ENCODE results near the gene ILF2.
"Not testable (repeated sequence)": the region's sequence is repeated elsewhere in the genome, so short reads cannot be mapped to it uniquely, and the experiment has no call there.

The ILF2 gene

DNA sequence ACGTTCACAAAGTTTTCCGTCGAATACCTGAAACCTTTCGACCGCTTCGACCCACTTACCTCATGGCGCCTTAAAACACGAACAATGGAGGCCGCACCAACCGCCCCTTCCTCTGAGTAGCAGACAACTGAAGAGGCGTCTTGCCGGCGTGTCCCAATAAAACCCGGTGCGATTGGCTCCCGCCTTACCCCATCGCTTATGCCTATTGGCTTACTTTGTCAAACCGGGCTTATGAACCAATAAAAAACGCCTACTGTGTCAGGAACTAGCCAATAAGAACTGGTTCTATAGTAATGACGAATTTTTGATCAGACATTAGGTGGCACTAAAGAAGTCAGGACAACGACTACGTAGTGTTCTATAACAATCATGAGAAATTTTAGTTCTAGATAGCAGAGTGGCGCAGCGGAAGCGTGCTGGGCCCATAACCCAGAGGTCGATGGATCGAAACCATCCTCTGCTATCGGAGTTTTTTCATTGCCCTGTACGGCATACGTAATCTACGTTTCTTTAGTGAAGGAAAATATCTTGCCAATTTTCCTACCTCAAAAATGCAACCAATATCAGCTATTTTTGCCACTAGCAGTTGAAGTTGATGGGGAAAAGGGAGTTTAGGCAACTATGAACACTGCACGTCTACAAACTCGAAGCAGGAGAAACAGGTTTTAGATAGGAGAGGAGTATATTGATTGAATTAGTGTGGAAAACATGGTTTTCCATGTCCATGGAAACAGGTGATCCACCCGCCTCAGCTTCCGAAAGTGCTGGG is at the start of gene ILF2:
ILF2 (minus strand) TSS at position 135 of the 769 bp plus-strand sequence; CDS start at position 64, 71 bp downstream.
- peak; percentile 91 to 99 (median 98) for DNase-seq

DNA sequence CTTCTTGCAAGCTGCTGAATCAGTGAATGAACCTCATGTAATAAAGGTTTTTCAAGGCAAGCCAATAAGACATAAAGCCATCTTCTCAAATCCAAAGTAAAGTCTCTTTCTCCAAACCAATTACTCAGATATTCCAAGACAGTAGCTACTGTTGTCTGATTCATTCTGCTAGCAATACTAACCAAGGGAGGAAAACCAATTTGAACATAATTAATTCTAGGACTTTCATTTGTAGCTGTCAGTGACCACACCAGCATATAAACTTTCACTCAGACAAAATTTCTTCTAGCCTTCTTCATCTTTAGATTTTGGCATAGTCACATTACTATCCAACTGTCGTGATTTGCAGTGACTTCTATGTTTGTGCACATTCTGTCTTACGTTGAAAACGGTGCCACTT is 46.5 kb upstream of the ILF2 start:
- no peak for DNase-seq

DNA sequence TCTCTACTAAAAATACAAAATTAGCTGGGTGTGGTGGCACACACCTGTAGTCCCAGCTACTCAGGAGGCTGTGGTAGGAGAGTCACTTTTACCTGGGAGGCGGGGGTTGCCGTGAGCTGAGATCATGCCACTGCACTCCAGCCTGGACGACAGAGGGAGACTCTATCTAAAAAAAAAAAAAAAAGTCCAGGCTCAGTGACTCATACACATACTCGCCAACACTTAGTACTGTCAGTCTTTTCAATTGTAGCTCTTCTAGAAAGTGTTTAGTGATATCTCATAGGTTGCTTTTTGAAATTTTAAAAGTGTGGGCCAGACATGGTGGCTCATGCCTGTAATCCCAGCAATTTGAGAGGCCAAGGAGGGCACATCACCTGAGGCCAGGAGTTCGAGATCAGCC is 45.4 kb upstream of the ILF2 start:
- DNase-seq: not testable (repeated sequence)

DNA sequence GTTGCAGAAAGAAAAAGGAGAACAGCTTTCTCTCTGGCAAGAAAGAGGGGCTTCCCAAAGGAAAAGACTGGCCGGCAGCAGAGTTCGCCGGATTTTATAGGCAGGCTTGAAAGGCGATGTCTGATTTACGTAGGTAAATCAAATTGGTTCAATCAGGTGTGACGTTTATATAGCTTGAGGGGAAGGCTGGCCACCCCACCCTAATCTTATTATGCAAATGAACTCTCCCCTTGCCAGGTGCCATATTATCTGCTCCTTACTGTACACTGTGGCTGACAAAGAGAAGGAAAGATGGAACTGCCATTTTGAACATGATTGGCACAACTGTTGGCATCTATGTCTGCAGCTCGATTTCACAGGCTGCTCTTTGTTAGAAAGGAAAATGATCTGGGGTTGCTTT is 40.2 kb upstream of the ILF2 start:
- DNase-seq: no peak

DNA sequence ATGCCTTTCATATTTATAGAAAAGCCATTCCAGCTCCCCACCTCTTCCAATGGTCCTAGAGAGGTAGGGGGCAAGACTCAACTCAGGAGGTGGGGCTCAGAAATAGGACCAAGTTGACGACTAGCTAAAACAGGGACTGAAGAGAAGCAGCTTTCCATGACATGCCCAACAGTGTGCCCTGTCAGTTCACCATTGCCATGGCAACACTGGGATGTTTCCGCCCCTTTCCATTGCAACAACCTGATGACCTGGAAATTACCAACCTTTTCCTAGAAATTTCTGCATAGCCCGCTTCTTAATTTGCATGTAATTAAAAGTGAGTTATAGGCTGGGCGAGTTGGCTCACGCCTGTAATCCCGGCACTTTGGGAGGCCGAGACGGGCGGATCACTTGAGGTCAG is 34.7 kb upstream of the ILF2 start:
- DNase-seq: no peak

DNA sequence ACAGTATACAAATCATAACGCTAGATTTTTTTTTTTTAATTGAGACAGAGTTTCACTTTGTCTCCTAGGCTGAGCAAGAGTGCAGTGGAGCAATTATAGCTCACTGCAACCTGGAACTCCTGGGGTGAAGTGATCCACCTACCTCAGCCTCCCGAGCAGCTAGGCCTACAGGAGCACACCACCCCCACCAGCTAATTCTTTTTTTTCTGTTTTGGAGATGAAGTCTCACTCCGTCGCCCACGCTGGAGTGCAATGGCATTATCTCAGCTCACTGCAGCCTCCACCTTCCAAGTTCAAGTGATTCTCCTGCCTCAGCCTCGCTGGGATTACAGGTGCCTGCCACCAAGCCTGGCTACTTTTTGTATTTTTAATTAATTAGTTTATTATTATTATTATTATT is 29.0 kb upstream of the ILF2 start:
- no peak for DNase-seq

DNA sequence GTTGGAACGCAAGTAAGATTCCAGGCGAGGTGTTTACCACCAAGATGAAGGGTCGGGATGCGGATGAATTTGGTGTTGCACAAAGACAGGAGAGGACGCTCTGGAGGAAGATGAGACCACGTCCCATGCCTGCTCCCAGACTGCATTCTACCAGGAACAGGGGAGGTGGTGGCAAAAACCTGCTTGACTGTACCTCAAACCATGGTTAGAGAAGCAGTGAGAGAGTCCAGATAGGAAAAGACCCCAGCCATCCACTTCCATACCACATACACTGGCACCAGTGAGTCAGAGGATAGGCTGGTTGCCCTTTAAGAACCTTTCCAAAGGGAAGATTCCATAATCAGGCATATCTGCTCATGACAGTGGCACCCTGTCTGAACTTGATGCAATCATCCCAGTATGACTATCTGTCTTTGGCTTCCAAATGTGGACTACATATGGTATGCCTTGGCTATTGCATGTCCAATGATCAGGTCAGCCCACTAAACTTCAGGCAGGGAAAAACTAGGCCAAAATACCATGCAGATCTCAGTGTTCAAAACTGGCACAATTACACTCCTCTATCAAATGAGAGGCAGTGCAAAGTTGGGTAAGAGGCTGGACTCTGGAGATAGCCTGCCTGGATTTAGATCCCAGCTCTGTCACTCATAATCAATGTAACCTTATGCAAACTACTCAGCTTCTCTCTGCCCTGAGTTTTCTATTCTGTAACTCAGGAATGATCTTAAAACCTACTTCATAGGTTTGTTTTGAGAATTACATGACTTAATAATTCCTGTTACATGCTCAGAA is 28.3 kb upstream of the ILF2 start:
- no peak for DNase-seq

DNA sequence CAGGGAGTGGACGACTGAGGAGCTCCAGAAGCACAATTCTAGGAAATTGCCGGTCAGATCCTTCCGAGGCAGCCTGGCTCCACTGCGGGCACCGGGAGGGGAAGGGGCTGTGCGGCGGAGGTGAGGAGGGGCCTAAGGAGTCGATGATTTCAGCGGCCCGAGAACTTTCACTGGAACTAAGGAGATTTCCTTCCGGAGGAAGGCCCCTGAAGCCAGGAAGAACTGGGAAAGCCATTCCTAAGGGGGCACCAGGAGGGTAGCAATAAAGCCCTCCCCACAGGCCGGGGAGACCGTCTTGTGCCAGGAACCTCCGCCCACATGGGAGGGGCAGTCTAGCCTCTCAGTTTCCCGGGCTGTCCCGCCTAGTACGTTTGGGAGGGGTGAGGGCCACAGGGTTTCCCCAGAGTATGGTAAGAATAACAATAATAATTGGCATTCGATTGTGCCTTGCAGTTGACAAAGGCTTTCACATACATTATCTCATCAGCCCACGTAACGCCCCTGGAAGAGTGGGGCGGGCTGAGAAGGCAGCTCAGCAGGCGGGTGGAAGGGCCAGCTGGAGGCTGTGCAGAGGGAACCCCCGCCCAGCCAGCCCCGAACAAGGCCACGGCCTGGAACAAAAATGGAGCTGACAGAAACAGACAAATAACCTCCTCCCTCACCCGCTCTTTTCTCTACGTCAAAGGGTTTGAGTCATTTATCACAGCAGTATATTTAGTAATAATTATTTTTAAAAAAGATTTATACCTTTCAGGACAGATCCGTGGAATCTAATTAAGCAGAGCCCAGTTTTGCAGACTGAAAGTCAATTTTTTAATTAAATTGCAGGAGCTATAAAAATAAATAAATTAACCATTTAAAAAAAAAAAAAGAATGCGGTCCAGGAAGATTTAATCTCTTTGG is 27.5 kb upstream of the ILF2 start:
- DNase-seq: no peak

DNA sequence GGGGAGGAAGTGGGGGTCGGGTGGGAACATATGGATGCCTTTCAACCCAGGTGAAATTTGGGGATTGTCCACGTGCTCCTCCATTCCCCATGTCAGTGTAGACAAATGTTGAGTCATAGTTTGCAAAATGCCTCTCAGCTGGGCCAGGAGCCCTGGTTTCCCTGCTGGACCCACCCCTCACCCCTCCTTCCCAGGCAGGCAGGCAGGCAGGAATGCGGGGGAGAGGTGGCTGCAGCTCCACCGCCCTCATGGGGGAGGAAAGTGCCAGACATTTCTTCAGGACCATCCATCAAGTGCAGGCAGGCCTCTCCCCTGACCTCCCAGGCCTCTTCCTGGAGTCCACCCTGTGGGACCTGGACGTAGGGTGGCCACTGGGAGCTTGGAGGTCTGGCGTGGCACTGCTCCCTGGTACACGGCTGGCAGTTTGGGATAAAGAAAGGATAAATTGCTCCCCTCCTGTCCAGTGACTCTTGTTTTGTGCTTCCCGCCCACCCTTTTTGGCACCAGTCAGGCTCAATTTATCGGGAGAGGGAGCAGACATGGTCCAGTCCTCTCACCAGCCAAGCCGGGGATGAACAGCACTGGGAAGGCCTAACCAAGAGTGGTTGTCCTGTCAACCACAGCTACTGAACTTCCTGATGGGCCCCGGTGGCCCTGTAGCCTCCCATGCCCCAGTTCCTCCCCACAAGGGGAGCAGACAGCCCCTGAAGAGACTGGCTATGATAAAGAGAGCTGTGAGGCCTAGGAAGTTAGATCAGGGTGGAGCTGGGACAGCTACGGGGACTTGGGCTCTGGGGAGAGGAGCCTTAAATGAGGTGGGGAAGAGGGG is 26.6 kb upstream of the ILF2 start:
- DNase-seq: no peak

DNA sequence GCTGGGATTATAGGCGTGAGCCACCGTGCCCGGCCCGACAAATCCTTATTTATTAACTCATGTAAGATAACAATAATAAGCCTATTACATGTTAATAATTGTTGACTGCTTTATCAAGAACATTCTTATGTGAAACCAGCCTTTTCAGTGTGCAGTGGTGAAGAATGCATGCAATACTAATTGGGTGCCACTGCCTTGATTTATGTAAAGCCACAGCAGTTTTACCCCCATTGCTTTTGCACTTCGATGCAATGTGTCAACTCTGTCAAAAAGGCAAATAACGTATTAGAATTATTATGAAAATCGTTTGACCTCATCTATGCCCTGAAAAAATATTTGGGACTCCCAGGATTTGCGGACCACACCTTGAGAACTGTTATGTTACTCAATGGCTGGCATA is 25.9 kb upstream of the ILF2 start:
- DNase-seq: no peak

DNA sequence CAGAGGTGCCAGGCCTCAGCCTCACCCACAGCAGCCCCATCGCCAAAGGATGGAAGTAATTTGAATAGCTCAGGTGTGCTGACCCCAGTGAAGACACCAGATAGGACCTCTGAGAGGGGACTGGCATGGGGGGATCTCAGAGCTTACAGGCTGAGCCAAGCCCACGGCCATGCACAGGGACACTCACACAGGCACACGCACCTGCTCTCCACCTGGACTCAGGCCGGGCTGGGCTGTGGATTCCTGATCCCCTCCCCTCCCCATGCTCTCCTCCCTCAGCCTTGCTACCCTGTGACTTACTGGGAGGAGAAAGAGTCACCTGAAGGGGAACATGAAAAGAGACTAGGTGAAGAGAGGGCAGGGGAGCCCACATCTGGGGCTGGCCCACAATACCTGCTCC is 22.7 kb upstream of the ILF2 start:
- no peak for DNase-seq

DNA sequence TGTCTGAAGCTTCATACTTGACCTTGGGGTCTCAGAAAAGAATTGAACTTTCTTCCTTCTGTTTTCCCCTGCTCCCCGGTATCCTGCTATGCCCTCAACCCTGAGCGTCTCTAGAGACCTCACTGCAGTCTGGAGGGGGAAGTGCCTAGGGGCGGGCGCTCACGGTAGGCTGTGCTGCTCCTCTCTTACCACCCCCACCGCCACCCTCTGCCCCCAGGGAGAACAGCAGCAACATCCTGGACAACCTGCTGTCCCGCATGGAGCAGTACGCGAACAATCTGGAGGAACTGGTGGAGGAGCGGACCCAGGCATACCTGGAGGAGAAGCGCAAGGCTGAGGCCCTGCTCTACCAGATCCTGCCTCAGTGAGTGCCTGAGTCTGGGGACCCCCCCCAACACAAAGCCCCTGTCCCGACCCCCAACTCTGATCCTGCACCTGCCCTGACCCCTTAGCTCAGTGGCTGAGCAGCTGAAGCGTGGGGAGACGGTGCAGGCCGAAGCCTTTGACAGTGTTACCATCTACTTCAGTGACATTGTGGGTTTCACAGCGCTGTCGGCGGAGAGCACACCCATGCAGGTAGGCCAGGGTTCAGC is 18.0 kb upstream of the ILF2 start:
- no peak for DNase-seq

DNA sequence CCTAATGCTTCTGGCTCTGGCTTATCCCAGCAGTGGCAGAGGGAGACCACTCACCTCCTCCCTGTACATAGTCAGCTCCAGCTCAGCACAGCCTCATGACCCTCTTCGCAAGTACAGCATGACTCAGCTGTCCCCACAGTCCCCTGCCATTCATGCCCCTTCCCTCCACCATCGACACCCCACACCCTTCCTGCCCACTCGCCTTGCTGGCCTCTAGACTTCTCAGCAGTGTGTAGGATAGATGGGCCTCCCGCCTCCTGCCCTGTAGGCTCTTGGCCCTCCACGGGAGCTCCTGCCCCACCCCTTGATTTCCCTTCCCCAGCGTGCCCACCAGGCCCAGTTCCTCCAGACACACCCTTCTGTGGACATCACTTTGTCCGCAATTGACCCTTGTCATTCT is 17.5 kb upstream of the ILF2 start:
- DNase-seq: no peak

DNA sequence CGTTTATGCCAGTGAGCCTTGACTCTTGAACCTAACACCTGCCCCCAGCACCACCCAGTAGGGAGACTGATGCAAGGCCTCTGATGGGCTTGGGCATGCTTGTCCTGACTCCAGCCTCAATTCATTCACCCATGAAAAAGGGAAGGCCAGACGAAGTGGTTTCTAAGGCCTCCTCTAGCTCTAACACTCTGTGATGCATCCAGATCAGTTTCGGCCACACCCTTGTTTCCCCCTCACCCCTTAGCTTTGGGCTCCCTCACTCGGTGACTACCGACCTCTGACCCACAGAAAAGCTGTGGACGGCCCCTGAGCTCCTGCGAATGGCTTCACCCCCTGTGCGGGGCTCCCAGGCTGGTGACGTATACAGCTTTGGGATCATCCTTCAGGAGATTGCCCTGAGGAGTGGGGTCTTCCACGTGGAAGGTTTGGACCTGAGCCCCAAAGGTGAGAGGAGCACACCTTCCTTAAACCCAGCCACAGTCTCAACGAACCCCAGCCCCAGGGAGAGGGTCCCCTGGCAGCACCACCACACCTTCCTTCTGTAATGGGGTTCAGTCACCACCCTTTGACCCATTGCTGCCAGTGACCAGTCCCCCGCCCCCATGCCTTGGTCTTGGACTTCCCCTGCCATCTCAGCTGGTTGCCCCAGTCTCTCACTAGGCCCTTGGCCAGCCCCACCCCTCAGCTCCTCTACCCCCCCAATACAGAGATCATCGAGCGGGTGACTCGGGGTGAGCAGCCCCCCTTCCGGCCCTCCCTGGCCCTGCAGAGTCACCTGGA is 16.7 kb upstream of the ILF2 start:
- no peak for DNase-seq

DNA sequence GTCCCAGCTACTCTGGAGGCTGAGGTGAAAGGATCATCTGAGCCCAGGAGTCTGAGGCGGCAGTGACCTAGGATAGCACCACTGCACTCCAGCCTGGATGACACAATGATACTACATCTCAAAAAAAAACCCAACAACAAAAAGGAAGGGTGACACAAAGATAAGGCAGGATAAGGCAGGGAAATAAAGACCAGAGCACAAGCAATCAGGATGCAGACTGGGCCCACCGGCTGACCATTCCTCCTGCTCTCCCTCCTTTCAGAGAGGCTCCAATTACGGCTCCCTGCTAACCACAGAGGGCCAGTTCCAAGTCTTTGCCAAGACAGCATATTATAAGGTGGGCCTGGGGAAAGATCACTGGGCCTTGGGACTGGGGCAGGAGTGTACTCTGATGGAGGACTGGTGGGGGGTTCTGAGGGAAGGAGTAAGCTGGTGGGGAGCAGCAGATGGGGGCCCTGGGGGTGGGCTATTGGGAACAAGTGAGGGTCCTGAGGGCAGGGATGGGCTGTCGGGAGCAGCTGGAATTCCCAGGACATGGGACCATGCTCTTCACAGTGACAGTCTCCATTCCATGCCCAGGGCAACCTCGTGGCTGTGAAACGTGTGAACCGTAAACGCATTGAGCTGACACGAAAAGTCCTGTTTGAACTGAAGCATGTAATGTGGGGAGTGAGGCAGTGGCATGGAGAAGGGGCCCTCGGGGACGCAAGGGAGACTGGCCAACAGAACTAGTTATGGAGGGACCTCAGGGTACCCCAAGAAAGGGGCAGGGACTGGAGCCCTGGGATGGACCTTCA is 14.9 kb upstream of the ILF2 start:
- DNase-seq: no peak

DNA sequence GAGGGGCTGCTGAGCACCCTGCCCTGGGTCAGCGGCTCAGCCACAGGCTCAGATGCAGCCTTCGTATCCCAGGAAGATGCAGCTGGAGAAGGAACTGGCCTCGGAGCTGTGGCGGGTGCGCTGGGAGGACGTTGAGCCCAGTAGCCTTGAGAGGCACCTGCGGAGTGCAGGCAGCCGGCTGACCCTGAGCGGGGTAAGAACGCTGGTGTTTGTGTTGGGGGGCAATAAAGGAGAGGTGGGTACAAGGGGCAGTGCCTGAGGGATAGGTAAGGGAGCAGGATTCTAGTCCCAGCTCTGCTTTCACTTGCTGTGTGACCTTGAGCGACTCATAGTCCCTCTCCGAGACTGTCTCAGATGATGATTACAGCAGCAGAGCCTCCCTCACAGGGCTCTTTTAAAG is 14.1 kb upstream of the ILF2 start:
- no peak for DNase-seq

DNA sequence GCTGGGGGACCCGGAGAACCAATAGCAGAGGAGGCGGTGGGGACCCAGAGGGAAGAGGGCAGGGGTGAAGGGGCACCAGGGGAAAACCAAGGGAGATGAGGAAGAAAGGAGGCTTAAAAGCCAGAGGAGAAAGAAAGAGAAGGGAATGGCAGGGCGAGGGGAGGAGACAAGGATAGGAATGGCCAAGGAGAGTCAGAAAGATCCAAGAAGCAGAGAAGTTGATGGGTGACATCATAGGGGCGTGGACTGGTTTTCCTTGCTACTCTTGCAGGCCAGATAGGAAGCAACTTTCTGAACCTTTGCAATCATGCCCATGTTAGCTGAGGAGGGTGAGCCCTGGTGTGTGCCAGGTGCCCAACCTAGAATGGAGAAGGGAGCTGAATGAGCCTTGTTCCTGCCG is 13.1 kb upstream of the ILF2 start:
- DNase-seq: no peak

DNA sequence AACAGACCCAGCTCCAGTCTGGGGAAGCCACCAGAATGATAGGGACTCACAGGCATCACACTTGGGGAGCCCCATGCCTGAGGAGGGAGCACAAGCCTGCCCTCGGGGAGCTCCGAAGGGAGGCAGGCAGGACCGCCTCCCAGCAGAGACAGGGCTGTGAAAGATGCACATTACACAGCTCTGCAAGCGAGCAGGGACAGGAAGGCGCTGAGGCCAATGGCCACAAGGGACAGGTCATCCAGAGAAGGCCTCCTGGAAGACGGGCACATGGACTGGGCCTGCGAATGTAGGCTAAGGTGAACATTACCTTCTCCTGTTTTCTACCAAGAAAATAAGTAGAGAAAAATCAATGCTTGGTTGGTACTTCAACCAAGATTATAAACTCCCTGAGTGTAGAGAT is 11.9 kb upstream of the ILF2 start:
- no peak for DNase-seq

DNA sequence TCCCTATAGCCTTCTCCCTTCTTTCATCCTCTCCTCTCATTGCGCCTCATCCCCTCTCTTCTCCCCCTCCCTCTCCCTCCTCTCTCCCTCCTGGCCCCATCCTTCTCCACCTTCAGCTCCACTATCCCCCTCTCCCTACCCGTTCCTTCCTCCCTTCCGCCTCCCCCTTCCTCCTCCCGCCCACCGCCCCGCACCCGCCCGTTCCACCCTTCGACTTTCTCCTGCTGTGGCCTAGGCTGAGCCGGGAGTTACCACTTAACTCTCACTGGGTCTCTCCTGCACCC is 9.3 kb upstream of the ILF2 start:
- no peak for DNase-seq

DNA sequence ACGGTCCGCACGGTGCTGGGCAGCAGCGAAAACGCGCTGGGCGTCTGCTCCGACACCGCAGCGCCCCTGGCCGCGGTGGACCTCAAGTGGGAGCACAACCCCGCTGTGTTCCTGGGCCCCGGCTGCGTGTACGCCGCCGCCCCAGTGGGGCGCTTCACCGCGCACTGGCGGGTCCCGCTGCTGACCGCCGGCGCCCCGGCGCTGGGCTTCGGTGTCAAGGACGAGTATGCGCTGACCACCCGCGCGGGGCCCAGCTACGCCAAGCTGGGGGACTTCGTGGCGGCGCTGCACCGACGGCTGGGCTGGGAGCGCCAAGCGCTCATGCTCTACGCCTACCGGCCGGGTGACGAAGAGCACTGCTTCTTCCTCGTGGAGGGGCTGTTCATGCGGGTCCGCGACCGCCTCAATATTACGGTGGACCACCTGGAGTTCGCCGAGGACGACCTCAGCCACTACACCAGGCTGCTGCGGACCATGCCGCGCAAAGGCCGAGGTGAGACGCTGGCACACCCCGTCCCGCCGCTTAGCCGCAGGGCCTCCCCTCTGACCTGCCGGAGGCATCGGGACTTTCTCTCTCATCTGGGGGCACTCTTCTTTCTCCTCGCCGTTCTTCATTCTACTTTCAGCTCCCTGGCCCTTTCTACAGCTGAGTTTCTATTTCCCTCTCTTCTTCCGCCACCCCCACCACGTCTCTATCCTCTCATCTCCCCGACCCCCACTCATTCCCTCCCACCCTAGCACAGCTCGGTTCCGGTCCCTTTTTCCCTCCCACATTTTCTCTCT is 8.7 kb upstream of the ILF2 start:
- peak in 3 of 6 experiments; percentile 22 to 33 (median 32) for DNase-seq

All from stimulated activated naive CD4-positive, alpha-beta T cell (primary cell).